Cardiac muscle cell (in vitro differentiated cells and primary cell): Measurements from ENCODE around the gene LPA. TPM values are rescaled to one million over a fixed set of nuclear protein-coding genes. Genes with fewer than 3 reads are reported as not detected.
A peak's percentile ranks its signal among the peaks of the same experiment; 100 is the strongest.
"Not testable (repeated sequence)": the region's sequence is repeated elsewhere in the genome, so short reads cannot be mapped to it uniquely, and the experiment has no call there.

Experiments
- DNase-seq, 2 donors: peaks; one replicate each; pipeline versions ENCODE4 v3.0.0 to v3.0.0-alpha.2; 2010 to 2017; ENCODE audit warnings: low read depth in 1 of 2, low spot score in 1 of 2
- H3K27ac ChIP-seq: fragments of 200-600 bp; sonication (generic); 2 replicates; pipeline ENCODE4 v1.5.1; 2016
- H3K27me3 ChIP-seq: fragments of 200-600 bp; sonication (generic); 2 replicates; pipeline ENCODE4 v1.6.0; 2016; ENCODE audit warnings: control low read depth
- H3K36me3 ChIP-seq: fragments of 200-600 bp; sonication (generic); 2 replicates; pipeline ENCODE4 v1.5.1; 2016; ENCODE audit warnings: control low read depth
- H3K4me1 ChIP-seq: fragments of 200-600 bp; sonication (generic); 2 replicates; pipeline ENCODE4 v1.8.1; 2017; ENCODE audit warnings: low read depth, mild to moderate bottlenecking, mixed run types
- H3K4me3 ChIP-seq: fragments of 200-600 bp; sonication (generic); 2 replicates; pipeline ENCODE4 v1.5.1; 2016; ENCODE audit warnings: mild to moderate bottlenecking
- H3K9me3 ChIP-seq: fragments of 200-600 bp; sonication (generic); 2 replicates; pipeline ENCODE4 v1.5.1; 2017; ENCODE audit warnings: low read depth, mild to moderate bottlenecking, control low read depth
- polyA plus RNA-seq: library from polyadenylated mRNA; unstranded; fragments of >200 nt; fragmentation: Nextera tagmentation; extraction: Ambion mirVana; gene quantifications from 2 replicates; pipeline ENCODE4 v1.2.1, GENCODE V29; 2016
- total RNA-seq: library from RNA; depleted of rRNA; stranded (reverse); fragments of >200 nt; gene quantifications from 2 replicates; pipeline ENCODE4 v1.2.3, GENCODE V29; 2016
- TF ChIP-seq, protein P1 (sequence below): IDR thresholded peaks from 2 replicates; pipeline ENCODE4 v1.5.1; 2012; ENCODE audit warnings: low read depth, mild to moderate bottlenecking, low read length

LPA gene
- total and polyA plus RNA-seq, 2 experiments from 2014 or later = 0.15 TPM; not detected in 1

GRCh38 chr6:160534050-160534696 is 129.9 kb downstream of the LPA start:
- no peaks in the 10 kb centered on the region for H3K4me1 ChIP-seq
- TF ChIP-seq, protein P1, sequence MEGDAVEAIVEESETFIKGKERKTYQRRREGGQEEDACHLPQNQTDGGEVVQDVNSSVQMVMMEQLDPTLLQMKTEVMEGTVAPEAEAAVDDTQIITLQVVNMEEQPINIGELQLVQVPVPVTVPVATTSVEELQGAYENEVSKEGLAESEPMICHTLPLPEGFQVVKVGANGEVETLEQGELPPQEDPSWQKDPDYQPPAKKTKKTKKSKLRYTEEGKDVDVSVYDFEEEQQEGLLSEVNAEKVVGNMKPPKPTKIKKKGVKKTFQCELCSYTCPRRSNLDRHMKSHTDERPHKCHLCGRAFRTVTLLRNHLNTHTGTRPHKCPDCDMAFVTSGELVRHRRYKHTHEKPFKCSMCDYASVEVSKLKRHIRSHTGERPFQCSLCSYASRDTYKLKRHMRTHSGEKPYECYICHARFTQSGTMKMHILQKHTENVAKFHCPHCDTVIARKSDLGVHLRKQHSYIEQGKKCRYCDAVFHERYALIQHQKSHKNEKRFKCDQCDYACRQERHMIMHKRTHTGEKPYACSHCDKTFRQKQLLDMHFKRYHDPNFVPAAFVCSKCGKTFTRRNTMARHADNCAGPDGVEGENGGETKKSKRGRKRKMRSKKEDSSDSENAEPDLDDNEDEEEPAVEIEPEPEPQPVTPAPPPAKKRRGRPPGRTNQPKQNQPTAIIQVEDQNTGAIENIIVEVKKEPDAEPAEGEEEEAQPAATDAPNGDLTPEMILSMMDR = peak; percentile 93
- H3K27ac ChIP-seq = no peak overlapping the region
- H3K36me3 ChIP-seq = no peaks in the 10 kb centered on the region
- H3K9me3 ChIP-seq = no peaks in the 10 kb centered on the region
- DNase-seq = peak; percentile 65
- no peak overlapping the region for H3K4me3 ChIP-seq
- no peaks in the 10 kb centered on the region for H3K27me3 ChIP-seq

- Histone ChIP-seq H3K9me3 (no peaks in the 10 kb centered on the region), H3K27ac (no peak overlapping the region), H3K4me1 (no peaks in the 10 kb centered on the region), H3K27me3 (no peaks in the 10 kb centered on the region), H3K4me3 (no peak overlapping the region), H3K36me3 (no peaks in the 10 kb centered on the region)
- TF ChIP-seq, protein P1 = no peak
- no peak for DNase-seq
Measured at GRCh38 chr6:160532315-160532714, 131.8 kb downstream of the LPA start.

GRCh38 chr6:160531826-160532225 is 132.2 kb downstream of the LPA start:
- DNase-seq = no peak
- H3K36me3 ChIP-seq = no peaks in the 10 kb centered on the region
- no peaks in the 10 kb centered on the region for H3K27me3 ChIP-seq
- H3K9me3 ChIP-seq = no peaks in the 10 kb centered on the region
- TF ChIP-seq, protein P1 = no peak
- no peak overlapping the region for H3K27ac ChIP-seq
- no peaks in the 10 kb centered on the region for H3K4me1 ChIP-seq
- no peak overlapping the region for H3K4me3 ChIP-seq

GRCh38 chr6:160529524-160529923 is 134.6 kb downstream of the LPA start:
- H3K36me3 ChIP-seq, H3K27ac ChIP-seq, DNase-seq, H3K4me1 ChIP-seq, H3K27me3 ChIP-seq, H3K4me3 ChIP-seq, H3K9me3 ChIP-seq: not testable (repeated sequence)

- no peaks in the 10 kb centered on the region for H3K36me3 ChIP-seq
- TF ChIP-seq, protein P1 = no peak
- no peak for DNase-seq
Measured at GRCh38 chr6:160523223-160523622, 140.9 kb downstream of the LPA start.

GRCh38 chr6:160520043-160520904 is 143.8 kb downstream of the LPA start:
- H3K27ac ChIP-seq = no peak overlapping the region
- TF ChIP-seq, protein P1 = no peak

More at GRCh38 chr6:160523223-160523622, 140.9 kb downstream of the LPA start:
- H3K27me3 ChIP-seq = no peaks in the 10 kb centered on the region
- H3K4me3 ChIP-seq = no peak overlapping the region
- no peaks in the 10 kb centered on the region for H3K4me1 ChIP-seq
- H3K9me3 ChIP-seq = no peaks in the 10 kb centered on the region
- H3K27ac ChIP-seq = no peak overlapping the region

More at GRCh38 chr6:160520043-160520904, 143.8 kb downstream of the LPA start:
- H3K36me3 ChIP-seq = no peaks in the 10 kb centered on the region
- H3K4me3 ChIP-seq = peak overlapping the region; percentile 53
- no peaks in the 10 kb centered on the region for H3K9me3 ChIP-seq
- peak; percentile 76 to 77 for DNase-seq
- H3K27me3 ChIP-seq = no peaks in the 10 kb centered on the region
- no peaks in the 10 kb centered on the region for H3K4me1 ChIP-seq
